GM21423 (cell line): Measurements from ENCODE around the gene ST7.
"Not testable (repeated sequence)": the region's sequence is repeated elsewhere in the genome, so short reads cannot be mapped to it uniquely, and the experiment has no call there.

Source experiments
- ATAC-seq: cut with Tn5 transposase; IDR thresholded peaks from one replicate; pipeline ENCODE4 v1.9.1; 2021; ENCODE audit warnings: mild to moderate bottlenecking, moderate library complexity; ENCODE audit not compliant: unreplicated experiment

Gene ST7

GRCh38 chr7:116975024-116975423 lies 21.7 kb downstream of the ST7 start:
- ATAC-seq: not testable (repeated sequence)

GRCh38 chr7:116977172-116977571 lies 23.9 kb downstream of the ST7 start:
- ATAC-seq: no peak

GRCh38 chr7:116978006-116978405 lies 24.7 kb downstream of the ST7 start:
- no peak for ATAC-seq

- ATAC-seq: no peak
These were observed 26.1 kb downstream of the ST7 start for GRCh38 chr7:116979430-116979829.

GRCh38 chr7:116980354-116980753 lies 27.1 kb downstream of the ST7 start:
- ATAC-seq: no peak

GRCh38 chr7:116981939-116982338 lies 28.6 kb downstream of the ST7 start:
- no peak for ATAC-seq

- no peak for ATAC-seq
These were observed 31.2 kb downstream of the ST7 start for GRCh38 chr7:116984511-116984910.

GRCh38 chr7:116984917-116985316 lies 31.6 kb downstream of the ST7 start:
- ATAC-seq: no peak

- ATAC-seq: no peak
These were observed 32.3 kb downstream of the ST7 start for GRCh38 chr7:116985575-116985974.

GRCh38 chr7:116986611-116987565 lies 33.6 kb downstream of the ST7 start:
- no peak for ATAC-seq

- no peak for ATAC-seq
These were observed 35.2 kb downstream of the ST7 start for GRCh38 chr7:116988363-116988989.

- ATAC-seq: no peak
These were observed 36.8 kb downstream of the ST7 start for GRCh38 chr7:116990056-116990455.

- no peak for ATAC-seq
These were observed 37.9 kb downstream of the ST7 start for GRCh38 chr7:116991233-116991632.

- ATAC-seq: no peak
These were observed 41.3 kb downstream of the ST7 start for GRCh38 chr7:116994611-116995010.

GRCh38 chr7:116997972-116998371 lies 44.7 kb downstream of the ST7 start:
- no peak for ATAC-seq

GRCh38 chr7:116998567-116999175 lies 45.4 kb downstream of the ST7 start:
- no peak for ATAC-seq

GRCh38 chr7:116999311-116999710 lies 46.0 kb downstream of the ST7 start:
- ATAC-seq: no peak

GRCh38 chr7:117001283-117001682 lies 48.0 kb downstream of the ST7 start:
- no peak for ATAC-seq

GRCh38 chr7:117004899-117005298 lies 51.6 kb downstream of the ST7 start:
- ATAC-seq: no peak

- ATAC-seq: no peak
These were observed 52.1 kb downstream of the ST7 start for GRCh38 chr7:117005449-117005848.

GRCh38 chr7:117006907-117007684 lies 53.8 kb downstream of the ST7 start:
- no peak for ATAC-seq
